ENCODE results near the gene QRICH1.
A peak's percentile ranks its signal among the peaks of the same experiment; 100 is the strongest.

QRICH1 gene, protein sequence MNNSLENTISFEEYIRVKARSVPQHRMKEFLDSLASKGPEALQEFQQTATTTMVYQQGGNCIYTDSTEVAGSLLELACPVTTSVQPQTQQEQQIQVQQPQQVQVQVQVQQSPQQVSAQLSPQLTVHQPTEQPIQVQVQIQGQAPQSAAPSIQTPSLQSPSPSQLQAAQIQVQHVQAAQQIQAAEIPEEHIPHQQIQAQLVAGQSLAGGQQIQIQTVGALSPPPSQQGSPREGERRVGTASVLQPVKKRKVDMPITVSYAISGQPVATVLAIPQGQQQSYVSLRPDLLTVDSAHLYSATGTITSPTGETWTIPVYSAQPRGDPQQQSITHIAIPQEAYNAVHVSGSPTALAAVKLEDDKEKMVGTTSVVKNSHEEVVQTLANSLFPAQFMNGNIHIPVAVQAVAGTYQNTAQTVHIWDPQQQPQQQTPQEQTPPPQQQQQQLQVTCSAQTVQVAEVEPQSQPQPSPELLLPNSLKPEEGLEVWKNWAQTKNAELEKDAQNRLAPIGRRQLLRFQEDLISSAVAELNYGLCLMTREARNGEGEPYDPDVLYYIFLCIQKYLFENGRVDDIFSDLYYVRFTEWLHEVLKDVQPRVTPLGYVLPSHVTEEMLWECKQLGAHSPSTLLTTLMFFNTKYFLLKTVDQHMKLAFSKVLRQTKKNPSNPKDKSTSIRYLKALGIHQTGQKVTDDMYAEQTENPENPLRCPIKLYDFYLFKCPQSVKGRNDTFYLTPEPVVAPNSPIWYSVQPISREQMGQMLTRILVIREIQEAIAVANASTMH

DNA sequence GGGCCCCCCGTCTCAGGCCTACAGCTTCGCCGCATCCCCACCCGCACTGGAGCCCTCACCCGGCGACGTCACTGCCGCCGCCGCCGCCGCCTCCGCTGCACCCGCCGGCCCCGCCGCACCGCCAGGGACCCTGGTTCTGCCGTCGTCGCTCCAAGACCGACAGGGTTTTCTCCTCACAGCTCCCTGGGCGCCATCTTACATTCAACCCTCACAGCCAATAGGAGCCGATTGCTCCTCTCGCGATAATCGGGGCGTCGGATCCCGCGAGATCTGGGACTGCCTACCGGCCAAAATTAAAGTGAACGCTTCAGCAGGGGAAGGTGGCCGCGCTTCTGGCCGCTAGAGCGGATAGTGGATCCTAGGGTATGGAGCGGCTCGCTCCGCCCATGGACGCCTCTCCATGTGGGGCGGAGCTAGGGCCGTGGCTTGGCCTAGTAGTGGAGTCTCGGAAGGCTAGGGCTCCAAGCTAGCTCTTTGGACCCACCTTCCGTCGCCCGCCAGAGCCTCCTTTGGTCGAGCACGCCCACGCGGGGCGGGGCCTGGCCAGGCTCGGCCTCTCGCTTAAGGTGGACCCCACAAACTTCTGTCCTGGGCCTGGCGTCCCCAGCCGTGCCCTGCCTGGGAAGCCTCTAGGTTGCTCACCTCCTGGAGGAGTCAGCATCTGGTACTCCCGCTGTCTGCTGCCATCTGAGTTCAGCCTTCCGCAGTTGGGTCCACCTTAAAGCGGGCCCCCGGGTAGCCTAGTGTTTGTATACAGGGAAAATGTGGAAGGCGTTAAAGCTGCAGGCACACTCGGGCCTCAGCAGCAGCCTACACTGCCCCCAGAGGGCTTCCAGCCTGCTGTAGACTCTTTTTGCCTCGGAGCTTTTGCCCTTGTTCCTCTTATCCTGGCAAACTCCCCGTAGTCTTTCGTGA is at the start of gene QRICH1:
Gene QRICH1, minus strand, starts transcription at position 219 of the 915 bp plus-strand sequence. CDS start 17,054 bp downstream, outside the sequence.
- DNase-seq, result peak; percentile 90

DNA sequence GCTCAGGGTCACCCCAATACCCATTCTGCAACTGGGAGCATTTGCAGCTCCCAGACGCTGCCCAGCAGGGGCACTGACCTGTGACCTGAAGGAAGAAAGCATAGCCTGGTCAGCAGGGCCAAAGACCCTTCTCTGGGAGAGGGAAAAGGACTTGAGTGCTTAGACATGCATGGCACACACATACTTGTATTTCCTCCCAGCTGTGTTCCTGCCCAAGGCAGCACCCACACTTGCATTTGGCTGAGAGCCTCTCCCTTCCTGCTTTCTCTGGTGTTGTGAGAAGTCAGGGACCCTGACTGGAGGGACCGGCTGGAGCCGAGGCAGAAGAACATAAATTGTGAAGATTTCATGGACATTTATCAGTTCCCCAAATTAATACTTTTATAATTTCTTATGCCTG is 46.2 kb upstream of the QRICH1 start:
- DNase-seq, result no peak

DNA sequence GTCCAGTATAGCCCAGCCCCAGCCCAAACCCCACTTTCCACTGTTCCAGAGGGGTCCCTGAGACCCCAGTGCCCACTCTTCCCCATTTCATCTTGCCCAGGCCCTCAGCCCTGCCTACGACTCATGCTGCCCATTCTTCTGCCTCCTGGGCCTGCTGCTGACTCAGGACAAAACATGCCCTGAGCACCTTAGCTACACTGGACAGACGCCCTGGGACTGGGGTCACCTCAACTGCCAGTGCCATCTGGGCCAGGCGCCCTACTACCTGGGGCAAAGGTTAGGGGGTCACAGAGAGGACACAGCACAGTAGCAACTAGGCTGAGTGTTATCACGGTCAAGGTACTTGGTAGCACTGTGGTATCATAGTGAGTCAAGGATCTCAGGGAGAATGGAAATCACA is 41.6 kb upstream of the QRICH1 start:
- no peak for DNase-seq

DNA sequence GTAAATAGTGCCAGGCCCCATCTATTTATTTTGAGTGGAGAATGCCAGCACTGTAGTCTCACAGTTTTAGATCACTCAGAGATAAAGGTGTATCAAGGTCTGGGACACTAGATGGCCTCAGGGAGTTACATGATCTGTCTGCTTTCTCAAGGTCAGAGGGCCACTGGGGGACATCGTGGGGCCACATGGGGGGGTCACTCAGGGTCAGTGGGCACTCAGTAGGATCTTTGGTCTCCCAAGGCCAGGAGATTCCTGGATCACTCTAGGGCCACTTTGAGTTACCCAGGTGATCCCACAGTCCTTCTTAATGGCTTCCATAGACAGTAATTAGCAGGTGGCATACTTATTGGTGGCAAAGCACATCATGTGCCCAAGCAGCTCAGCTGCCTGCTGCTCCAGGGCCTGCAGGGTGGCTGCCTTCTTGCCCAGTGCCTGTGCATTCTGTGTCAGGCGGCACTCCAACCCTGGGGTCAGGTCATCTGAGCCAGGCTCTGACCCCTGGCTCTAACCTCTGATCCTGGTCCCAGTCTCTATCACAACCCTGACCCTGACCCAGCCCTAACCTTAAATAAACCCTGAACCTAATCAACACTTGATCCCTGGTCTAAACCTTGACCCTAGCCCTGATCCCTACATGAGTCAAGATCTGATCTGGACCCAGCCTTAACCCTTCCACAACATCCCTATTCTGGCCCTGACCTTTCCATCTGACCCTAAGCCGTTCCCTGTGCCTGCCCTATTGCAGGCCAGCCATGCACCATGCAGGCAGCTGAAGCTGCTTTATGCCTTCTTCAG is 40.8 kb upstream of the QRICH1 start:
- no peak for DNase-seq

DNA sequence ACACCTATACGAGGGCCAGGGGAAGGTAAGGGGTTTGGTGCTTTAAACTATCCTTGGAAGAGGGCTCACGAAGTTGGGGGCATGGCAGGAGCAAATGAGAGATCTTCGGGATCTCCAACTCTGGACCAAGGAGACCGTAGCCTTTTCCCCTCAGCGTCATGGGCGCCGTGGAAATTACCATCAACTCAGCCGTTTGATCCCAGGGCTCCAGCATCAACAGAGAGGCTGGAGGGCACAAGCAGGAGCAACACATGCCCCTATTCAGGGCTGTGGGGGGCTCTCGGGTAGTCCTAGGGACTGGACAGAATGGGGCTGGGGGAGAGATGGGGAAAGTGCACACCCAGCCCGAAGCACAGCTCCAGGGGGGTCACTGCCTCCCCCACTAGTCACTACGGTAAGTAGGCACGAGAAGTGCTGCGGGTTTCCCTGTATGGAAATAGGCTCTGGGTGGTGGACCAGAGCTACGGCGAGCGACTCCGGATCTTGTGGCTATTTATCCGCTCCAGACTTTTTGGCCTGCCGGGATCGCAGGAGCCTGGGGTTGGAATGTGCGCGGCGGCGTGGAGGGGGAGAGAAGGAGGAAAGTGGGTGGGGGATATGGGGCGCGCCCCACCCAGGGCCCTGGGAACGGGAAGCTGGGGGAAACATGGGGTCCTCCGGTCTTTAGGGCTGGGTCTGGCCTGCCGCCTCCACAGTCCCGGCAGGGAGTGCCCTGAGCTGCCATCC is 39.5 kb upstream of the QRICH1 start:
- DNase-seq, result no peak

GRCh38 chr3:49132437-49133225 is 38.8 kb upstream of the QRICH1 start, which contains the start of gene LAMB2:
TSS of gene LAMB2 (minus strand) at chr3:49133050. CDS start at chr3:49132867, 183 bp downstream.
- DNase-seq, result no peak

GRCh38 chr3:49132073-49132436 is 38.2 kb upstream of the QRICH1 start:
- no peak for DNase-seq

DNA sequence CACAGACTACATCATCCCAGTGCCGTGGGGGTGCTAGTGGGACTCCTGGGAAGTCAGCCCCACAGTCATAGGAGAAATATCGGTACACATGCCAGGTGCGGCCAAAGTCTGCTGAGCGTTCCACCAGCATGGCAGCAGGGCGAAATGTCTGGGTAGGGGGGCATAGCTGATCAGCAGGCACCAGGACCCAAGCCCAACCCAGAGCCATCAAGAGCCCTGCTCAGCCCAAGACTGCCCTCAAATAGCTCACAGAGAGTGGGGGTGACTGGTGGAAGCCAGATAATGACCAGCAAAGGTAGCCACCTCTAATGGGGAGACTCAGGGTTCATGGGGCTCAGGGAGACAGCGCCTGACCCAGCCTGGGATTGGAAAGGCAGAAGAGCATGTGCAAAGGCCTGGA is 37.7 kb upstream of the QRICH1 start:
- DNase-seq, result no peak

- no peak for DNase-seq
These were observed 37.2 kb upstream of the QRICH1 start for GRCh38 chr3:49131040-49131439.

DNA sequence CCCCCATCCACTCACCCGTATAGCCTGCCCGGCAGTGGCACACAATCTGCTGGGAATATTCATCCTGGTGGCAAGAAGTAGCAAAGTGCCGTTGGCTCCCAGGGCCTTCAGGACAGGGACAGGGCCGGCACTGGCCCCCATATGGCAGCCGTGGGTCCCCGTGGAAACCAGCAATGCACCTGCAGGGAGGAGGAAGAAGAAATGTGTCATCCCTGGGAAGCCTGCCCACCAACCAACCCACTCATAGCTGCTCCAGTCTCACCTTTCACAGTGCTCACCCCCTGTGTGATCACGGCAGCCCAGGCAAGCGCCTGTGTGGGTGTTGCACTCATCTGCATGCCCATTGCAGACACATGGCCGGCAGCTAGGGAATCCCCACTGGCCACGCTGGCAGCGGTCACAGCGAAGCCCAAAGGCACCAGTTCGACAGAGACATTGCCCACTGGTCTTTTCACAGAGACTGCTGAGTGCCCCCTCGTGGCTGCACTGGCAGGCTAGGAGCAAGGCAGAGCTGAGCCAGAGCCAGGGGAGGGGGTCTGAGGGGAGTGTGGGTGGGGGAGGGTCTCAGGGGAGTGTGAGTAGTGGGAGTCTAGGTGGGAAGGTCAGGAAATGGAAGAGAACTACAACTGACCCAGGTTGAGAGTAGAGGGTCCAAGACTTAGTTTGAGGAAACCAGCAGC is 31.3 kb upstream of the QRICH1 start:
- no peak for DNase-seq

GRCh38 chr3:49124203-49124602 is 30.3 kb upstream of the QRICH1 start:
- DNase-seq, result no peak

- no peak for DNase-seq
These were observed 29.8 kb upstream of the QRICH1 start for GRCh38 chr3:49123687-49124086.

GRCh38 chr3:49122886-49123545 is 29.1 kb upstream of the QRICH1 start:
- no peak for DNase-seq

DNA sequence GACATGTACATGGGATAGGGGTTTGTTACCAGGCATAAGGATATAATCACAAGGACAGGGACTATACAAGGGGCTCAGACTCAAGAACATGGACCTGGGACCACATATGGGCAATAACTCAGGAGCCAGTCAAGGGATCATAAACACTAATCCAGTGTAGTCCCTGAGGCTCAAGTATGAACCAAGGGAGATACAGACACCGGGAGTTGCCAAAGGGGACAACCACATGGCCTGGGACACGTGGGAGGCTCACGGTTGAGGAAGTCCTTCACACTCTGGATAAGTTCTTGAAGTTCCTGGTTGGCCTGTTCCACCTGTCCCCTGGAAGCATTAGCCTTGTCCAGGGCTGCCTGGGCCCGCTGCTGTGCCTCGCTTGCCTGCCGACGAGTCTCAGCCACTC is 28.6 kb upstream of the QRICH1 start:
- DNase-seq, result no peak

- no peak for DNase-seq
These were observed 28.2 kb upstream of the QRICH1 start for GRCh38 chr3:49122022-49122421.

DNA sequence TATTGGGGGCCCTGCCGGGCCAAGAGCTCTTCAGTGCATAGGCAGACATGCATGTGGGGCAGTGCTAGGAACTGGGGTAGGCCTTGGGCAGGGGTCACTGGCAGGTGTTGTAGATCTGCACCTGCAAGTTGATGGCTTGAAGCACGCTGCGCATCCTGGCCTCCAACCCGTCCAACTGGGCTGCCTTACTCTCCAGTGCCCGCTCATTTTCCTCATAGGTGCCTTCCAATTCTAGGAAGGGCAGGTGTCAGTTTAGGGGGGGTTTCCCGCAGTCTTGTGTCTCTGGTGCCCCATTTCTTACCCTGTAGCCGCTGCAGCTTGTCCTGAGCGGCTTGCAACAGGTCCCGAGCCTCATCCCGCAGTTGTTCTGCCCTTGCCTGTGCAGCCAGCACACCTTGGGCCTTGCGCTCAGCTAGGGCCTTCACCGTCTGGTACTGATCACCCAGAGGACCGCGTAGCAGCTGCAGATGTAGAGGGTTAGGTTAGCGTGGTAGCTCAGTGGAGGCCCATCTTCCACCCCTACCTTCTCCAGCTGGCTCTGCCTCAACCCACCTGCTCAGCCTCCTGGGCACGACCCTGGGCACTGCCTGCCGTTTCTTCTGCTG is 27.4 kb upstream of the QRICH1 start:
- no peak for DNase-seq

DNA sequence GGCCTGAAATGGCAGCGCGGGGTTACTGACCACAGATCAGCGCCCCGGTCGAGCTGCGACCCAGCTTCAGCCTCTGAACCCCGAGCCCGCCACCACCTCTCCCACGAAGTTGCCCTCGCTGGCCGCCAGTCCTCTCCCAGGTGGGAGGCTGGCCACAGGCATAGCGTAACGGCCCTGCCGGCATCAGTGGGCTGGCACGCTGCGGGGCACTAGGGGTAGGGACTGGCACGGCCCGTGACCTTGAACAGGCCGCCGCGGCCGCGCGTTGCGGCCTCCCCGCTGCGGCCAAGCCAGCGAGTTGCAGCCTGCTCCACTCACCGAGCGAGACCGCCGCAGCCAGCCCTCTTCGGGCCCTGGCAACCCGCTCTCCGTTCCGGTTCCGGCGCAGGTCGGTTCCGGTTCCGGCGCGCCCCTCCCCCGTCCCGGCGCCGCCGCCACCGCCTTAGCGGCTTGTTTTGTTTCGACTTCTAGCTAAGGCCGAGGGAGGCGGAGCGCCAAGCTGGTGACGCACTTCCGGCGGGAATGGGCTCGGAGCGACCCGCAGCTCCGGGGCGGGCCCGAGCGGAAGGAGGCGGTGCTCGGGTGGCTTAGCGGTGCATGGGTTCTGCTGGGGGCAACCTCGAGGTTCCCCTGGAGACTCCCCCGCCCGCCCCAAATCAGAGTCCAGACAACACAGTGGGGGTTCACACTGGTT is 26.7 kb upstream of the QRICH1 start, which contains the start of gene USP19:
Gene USP19, minus strand, starts transcription at position 386 of the 694 bp plus-strand sequence. CDS start 1,678 bp downstream, outside the sequence.
- peak; percentile 94 for DNase-seq

- DNase-seq, result no peak
These were observed 26.2 kb upstream of the QRICH1 start for GRCh38 chr3:49120096-49120437.
